HepG2 (cell line): Measurements from ENCODE around the gene TMTC2. TPM values are rescaled to one million over a fixed set of nuclear protein-coding genes. Genes with fewer than 3 reads are reported as not detected.

ENCODE experiments used
- ATAC-seq: fragments of 200-7000 bp; cut with Tn5 transposase; 3 replicates; pipeline ENCODE4 v1.9.1; 2020; ENCODE audit warnings: mild to moderate bottlenecking, moderate library complexity
- Bru-seq: library from RNA; stranded (reverse); fragments of 400-500 nt; gene quantifications from one replicate; lab custom pipeline; 2021; lab: Mats Ljungman, UMichigan
- BruChase-seq, 2 experiments: library from RNA; stranded (reverse); fragments of 400-500 nt; gene quantifications; one replicate each; lab custom pipeline; 2021; lab: Mats Ljungman, UMichigan
- BruUV-seq: library from RNA; stranded (reverse); fragments of 400-500 nt; replicated peaks from 2 replicates; lab custom pipeline; 2021; lab: Mats Ljungman, UMichigan
- CTCF ChIA-PET: fragments of 300-600 bp; formaldehyde crosslinking; extraction: SDS; loops from one replicate; lab custom pipeline; 2021; ENCODE audit warnings: low total read pairs, inconsistent platforms, low intra/inter-chr PET ratio; lab: Yijun Ruan, JAX
- POLR2A ChIA-PET: fragments of 350-600 bp; sonication (Branson Sonifier 250); formaldehyde crosslinking; loops from one replicate; lab custom pipeline; 2020; ENCODE audit warnings: antibody characterized with exemption, inconsistent platforms; lab: Yijun Ruan, JAX
- DNase-seq: peaks from one replicate; pipeline ENCODE4 v3.0.0-alpha.2; 2015; ENCODE audit warnings: low spot score
- FAIRE-seq: peaks from 3 replicates; lab custom pipeline; 2011; peaks lifted over from hg19 to GRCh38; lab: Jason Lieb, UNC
- H2AFZ ChIP-seq: one replicate; pipeline ENCODE4 v1.6.1; 2011; ENCODE audit warnings: low read length, inconsistent platforms
- H3K27ac ChIP-seq: fragments of 300-600 bp; 3 replicates; pipeline ENCODE4 v1.8.0; 2011; ENCODE audit warnings: mixed run types, mild to moderate bottlenecking, mixed read lengths, low read length, inconsistent platforms; ENCODE audit not compliant: insufficient read depth; ENCODE audit errors: extremely low read length
- H3K27me3 ChIP-seq, 2 experiments: fragments of 200-600 bp in 1 of 2; 2 replicates in 1 of 2; 3 replicates in 1 of 2; pipeline versions ENCODE4 v1.6.0 to v1.8.0; 2011; ENCODE audit warnings: low read length in 2 of 2, mild to moderate bottlenecking in 2 of 2, moderate library complexity in 2 of 2, inconsistent platforms in 1 of 2; ENCODE audit not compliant: insufficient read depth in 2 of 2, control insufficient read depth in 1 of 2
- H3K36me3 ChIP-seq, 2 experiments: fragments of 200-600 bp in 1 of 2; replicated peaks in 1 of 2; 2 replicates in 1 of 2; 3 replicates in 1 of 2; pipeline versions ENCODE4 v1.5.1 to v1.8.0; 2011; ENCODE audit warnings: low read length in 2 of 2, inconsistent platforms in 1 of 2; ENCODE audit not compliant: insufficient read depth in 2 of 2, control insufficient read depth in 1 of 2
- H3K4me1 ChIP-seq: 2 replicates; pipeline ENCODE4 v1.5.1; 2012; ENCODE audit warnings: low read length, inconsistent platforms; ENCODE audit not compliant: insufficient read depth
- H3K4me2 ChIP-seq: 2 replicates; pipeline ENCODE4 v1.6.0; 2011; ENCODE audit warnings: low read depth, low read length, inconsistent platforms
- H3K4me3 ChIP-seq, 3 experiments: fragments of 200-600 bp in 1 of 3; sonication (generic), shearing (Covaris generic) in 1 of 3; replicated peaks in 1 of 3; 2 replicates each; pipeline ENCODE4 v1.5.1; 2011 to 2016; ENCODE audit warnings: low read length in 3 of 3, inconsistent platforms in 2 of 3, low read depth in 2 of 3, mild to moderate bottlenecking in 2 of 3, control low read depth in 1 of 3, mixed read lengths in 1 of 3; ENCODE audit not compliant: insufficient read depth in 1 of 3
- H3K79me2 ChIP-seq: one replicate; pipeline ENCODE4 v1.6.1; 2011; ENCODE audit warnings: low read length, inconsistent platforms; ENCODE audit not compliant: insufficient read depth
- H3K9ac ChIP-seq: 2 replicates; pipeline ENCODE4 v1.6.0; 2011; ENCODE audit warnings: mild to moderate bottlenecking, low read depth, low read length, inconsistent platforms; ENCODE audit not compliant: insufficient read depth
- H3K9me3 ChIP-seq: 2 replicates; pipeline ENCODE4 v1.5.1; 2012; ENCODE audit warnings: mild to moderate bottlenecking, low read length
- H4K20me1 ChIP-seq: 2 replicates; pipeline ENCODE4 v1.6.0; 2011; ENCODE audit warnings: inconsistent platforms, mild to moderate bottlenecking, low read length, moderate library complexity; ENCODE audit not compliant: insufficient read depth
- AGO1 ChIP-seq: fragments of 200-400 bp; formaldehyde crosslinking; IDR thresholded peaks from 2 replicates; pipeline ENCODE4 v1.6.1; 2017; ENCODE audit warnings: mild to moderate bottlenecking, low read depth, low read length, moderate library complexity; ENCODE audit not compliant: poor library complexity, severe bottlenecking
- ELF3 ChIP-seq: IDR thresholded peaks from 2 replicates; pipeline ENCODE4 v1.6.1; 2016; ENCODE audit warnings: missing genetic modification reagents, missing compliant biosample characterization
- HNRNPL ChIP-seq: fragments of 200-400 bp; formaldehyde crosslinking; IDR thresholded peaks from 2 replicates; pipeline ENCODE4 v1.6.1; 2017; ENCODE audit warnings: mild to moderate bottlenecking, low read depth, low read length
- HOXA5 ChIP-seq: sonication (generic); formaldehyde crosslinking; IDR thresholded peaks from 2 replicates; pipeline ENCODE4 v1.4.0; 2020; ENCODE audit warnings: missing genetic modification reagents
- KLF16 ChIP-seq, 2 experiments: sonication (generic) in 1 of 2; formaldehyde crosslinking in 1 of 2; IDR thresholded peaks; 2 replicates each; pipeline versions ENCODE4 v1.6.1 to v1.8.0; 2016 to 2023; ENCODE audit warnings: missing genetic modification reagents in 2 of 2, missing compliant biosample characterization in 1 of 2
- LCORL ChIP-seq, 2 experiments: fragments of 450-650 bp in 1 of 2; sonication (generic) in 1 of 2; formaldehyde crosslinking in 1 of 2; IDR thresholded peaks; 2 replicates each; pipeline versions ENCODE4 v1.5.0 to v1.6.1; 2017 to 2020; ENCODE audit warnings: antibody characterized with exemption in 1 of 2, missing genetic modification reagents in 1 of 2
- MYC ChIP-seq: sonication (generic); formaldehyde crosslinking; IDR thresholded peaks from 2 replicates; pipeline ENCODE4 v1.9.0; 2021; ENCODE audit warnings: missing genetic modification reagents, borderline replicate concordance
- SUZ12 ChIP-seq: fragments of 150-350 bp; IDR thresholded peaks from 2 replicates; pipeline ENCODE4 v1.6.1; 2014; ENCODE audit warnings: low read depth, low read length
- TOPORS ChIP-seq: sonication (generic); formaldehyde crosslinking; IDR thresholded peaks from 2 replicates; pipeline ENCODE4 v1.8.0; 2023; ENCODE audit warnings: mild to moderate bottlenecking, missing genetic modification reagents
- ZMYM2 ChIP-seq: sonication (generic); formaldehyde crosslinking; IDR thresholded peaks from 2 replicates; pipeline ENCODE4 v1.8.0; 2022; ENCODE audit warnings: mild to moderate bottlenecking, missing genetic modification reagents
- ZNF549 ChIP-seq: sonication (generic); formaldehyde crosslinking; IDR thresholded peaks from 2 replicates; pipeline ENCODE4 v1.5.0; 2020; ENCODE audit warnings: missing genetic modification reagents
- ZNF619 ChIP-seq: sonication (generic); formaldehyde crosslinking; IDR thresholded peaks from 2 replicates; pipeline ENCODE4 v1.4.0; 2020; ENCODE audit warnings: mild to moderate bottlenecking, missing genetic modification reagents
- ZNF672 ChIP-seq: sonication (generic); formaldehyde crosslinking; IDR thresholded peaks from 2 replicates; pipeline ENCODE4 v1.8.1; 2022; ENCODE audit warnings: missing genetic modification reagents
- WGBS: methylation state at CpG from one replicate; pipeline ENCODE4 v1.1.6; 2017; ENCODE audit warnings: low lambda C conversion rate; 5-methylcytosine and 5-hydroxymethylcytosine counted together
- in situ Hi-C: cut with HindIII; loops from 2 replicates; pipeline ENCODE4 v1.10.0; 2017; ENCODE audit warnings: low pct_unique_long_range_greater_than_20kb; ENCODE audit not compliant: extremely low pct_ligation_motif_present
- intact Hi-C: fragments of 100-400 bp; cut with micrococcal nuclease; formaldehyde crosslinking; loops from one replicate; pipeline ENCODE4 v1.10.0; 2022; ENCODE audit not compliant: unreplicated experiment
- long read RNA-seq, 2 experiments: library from RNA in 1 of 2; library from polyadenylated mRNA in 1 of 2; stranded (forward) in 1 of 2; unstranded in 1 of 2; transcript quantifications; one replicate each; pipeline ENCODE4 v2.0.0, GENCODE V29; 2019 to 2022
- polyA minus RNA-seq, 3 experiments: library from RNA; depleted of rRNA, polyadenylated mRNA; stranded (reverse); fragments of >200 nt; gene quantifications; 2 replicates each; pipeline ENCODE4 v1.2.3, GENCODE V29; 2011; ENCODE audit warnings: low replicate concordance in 1 of 3
- polyA plus RNA-seq, 8 experiments: library from polyadenylated mRNA; depleted of rRNA in 3 of 8; stranded (reverse) in 7 of 8; unstranded in 1 of 8; fragments of >200 nt; fragmentation: Illumina TruSeq in 4 of 8; extraction: Trizol in 4 of 8; gene quantifications; 2 replicates each; pipeline versions ENCODE4 v1.2.1 to v1.2.3, GENCODE V29; 2011 to 2016; ENCODE audit warnings: low read depth in 4 of 8, missing spikeins in 1 of 8, mixed read lengths in 1 of 8; ENCODE audit not compliant: insufficient read depth in 1 of 8
- total RNA-seq, 5 experiments: library from RNA; depleted of rRNA; stranded (reverse); fragments of >200 nt; fragmentation: Illumina TruSeq; extraction: Trizol; gene quantifications; 2 replicates each; pipeline ENCODE4 v1.2.3, GENCODE V29; 2016; ENCODE audit warnings: low read depth in 1 of 5
- TF ChIP-seq, protein P1 (sequence below): sonication (generic); formaldehyde crosslinking; IDR thresholded peaks from 2 replicates; pipeline ENCODE4 v1.5.1; 2020; ENCODE audit warnings: missing genetic modification reagents, mild to moderate bottlenecking, borderline replicate concordance

TMTC2 gene
- total RNA-seq (2016; rRNA removed; fragmentation: Illumina TruSeq; extraction: Trizol), result 0.25 and 0.55 TPM in 2 replicates
- 0.91 and 1.2 TPM in 2 replicates for total RNA-seq (2016; cell fraction: cytosol; rRNA removed; fragmentation: Illumina TruSeq; extraction: Trizol; ENCODE audit: low read depth)
- total RNA-seq (2016; cell fraction: insoluble cytoplasmic fraction; rRNA removed; fragmentation: Illumina TruSeq; extraction: Trizol), result 0.42 and 0.65 TPM in 2 replicates
- 0.48 and 0.59 TPM in 2 replicates for total RNA-seq (2016; cell fraction: membrane; rRNA removed; fragmentation: Illumina TruSeq; extraction: Trizol)
- total RNA-seq (2016; cell fraction: nucleus; rRNA removed; fragmentation: Illumina TruSeq; extraction: Trizol), result 1.6 and 1.8 TPM in 2 replicates
- 0.63 and 0.76 TPM in 2 replicates for polyA plus RNA-seq (2011; rRNA removed)
- polyA plus RNA-seq (2011; cell fraction: cytosol; rRNA removed), result 0.25 and 0.50 TPM in 2 replicates
- polyA plus RNA-seq (2011; cell fraction: nucleus; rRNA removed), result 2.6 and 2.8 TPM in 2 replicates
- polyA plus RNA-seq (2012), result 0.28 and 0.37 TPM in 2 replicates
- 0.02 and 0.08 TPM in 2 replicates for polyA plus RNA-seq (2016; cell fraction: cytosol; fragmentation: Illumina TruSeq; extraction: Trizol; ENCODE audit: low read depth)
- 0.17 and 0.21 TPM in 2 replicates for polyA plus RNA-seq (2016; cell fraction: insoluble cytoplasmic fraction; fragmentation: Illumina TruSeq; extraction: Trizol; ENCODE audit: low read depth)
- 0.06 TPM in 1 of 2 replicates, not detected in the other for polyA plus RNA-seq (2016; cell fraction: membrane; fragmentation: Illumina TruSeq; extraction: Trizol; ENCODE audit: low read depth)
- polyA plus RNA-seq (2016; cell fraction: nucleus; fragmentation: Illumina TruSeq; extraction: Trizol; ENCODE audit: insufficient read depth, low read depth), result 0.47 and 0.68 TPM in 2 replicates
- 1.3 and 5.8 TPM in 2 replicates for polyA minus RNA-seq (2011; rRNA and poly(A)+ RNA removed; ENCODE audit: low replicate concordance)
- 0.62 and 0.69 TPM in 2 replicates for polyA minus RNA-seq (2011; cell fraction: cytosol; rRNA and poly(A)+ RNA removed)
- polyA minus RNA-seq (2011; cell fraction: nucleus; rRNA and poly(A)+ RNA removed), result 2.1 and 2.8 TPM in 2 replicates
- percentile 26 among the genes with signal in this experiment for Bru-seq, nascent RNA
- percentile 26 among the genes with signal in this experiment for BruChase-seq, experiment 1, labeled RNA remaining after a 6-hour chase
- BruChase-seq, experiment 2, labeled RNA remaining after a 2-hour chase, result percentile 27 among the genes with signal in this experiment
- long read RNA-seq, experiment 1, result 0 reads
- long read RNA-seq, experiment 2, partial matches to known transcripts, result 0 of 2 reads
- long read RNA-seq, experiment 2, other reads (novel, unspliced or antisense), result 2 of 2 reads

DNA sequence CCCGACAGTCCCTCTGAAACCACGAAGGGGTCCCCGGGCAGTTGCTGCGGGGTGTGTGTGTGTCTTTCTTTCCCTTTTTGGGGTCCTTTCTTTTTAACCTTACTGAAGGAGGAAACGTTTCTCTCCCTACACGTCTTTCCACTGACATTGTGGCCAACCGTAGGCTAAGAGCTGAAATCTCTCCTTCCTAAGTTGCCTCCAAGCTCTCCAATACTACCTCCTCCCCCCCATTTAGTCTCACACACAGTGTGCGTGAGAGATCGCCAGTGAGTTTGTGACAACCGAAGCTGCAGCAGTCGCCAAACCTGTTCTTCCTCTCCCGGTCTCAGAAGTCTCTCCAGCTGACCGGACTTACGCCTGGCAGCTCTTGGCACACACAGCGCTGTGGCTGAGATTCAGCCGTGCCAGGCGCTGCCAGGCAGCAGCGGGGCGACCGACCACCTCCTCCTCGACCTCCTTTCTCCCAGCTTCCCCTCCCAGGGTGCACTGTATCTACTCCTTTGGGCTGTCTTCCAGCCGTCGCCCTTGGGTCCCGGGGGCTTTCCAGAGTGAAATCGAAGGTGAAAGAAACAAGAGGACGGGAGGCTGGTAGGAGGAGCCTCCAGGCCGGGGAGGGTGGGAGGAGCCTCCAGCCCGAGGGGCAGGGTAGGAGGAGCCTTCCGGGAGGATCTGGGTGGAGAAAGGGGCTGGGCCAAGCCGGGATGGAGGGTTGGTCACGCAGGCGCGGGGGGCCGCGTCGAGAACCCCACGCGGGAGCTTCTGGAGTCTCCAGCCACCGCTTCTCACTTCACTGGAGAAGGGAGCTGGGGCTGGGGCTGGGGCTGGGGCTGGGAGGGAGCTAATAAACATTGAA, at the start of gene TMTC2:
Gene TMTC2 (plus strand): TSS at position 739 of the 853 bp plus-strand sequence.
- Histone ChIP-seq H3K36me3 (no peaks in the 10 kb centered on the region), H3K4me1 (peaks cover 19% of the 10 kb centered on the region), H3K4me3 (peak within 1 kb of the TSS; percentile 76 to 91 (median 82)), H3K9me3 (no peaks in the 10 kb centered on the region), H2AFZ (peak within 1 kb of the TSS; percentile 87), H4K20me1 (no peaks in the 10 kb centered on the region), H3K79me2 (no peaks in the 10 kb centered on the region), H3K27me3 (peaks cover 0 to 3% of the 10 kb centered on the region in 2 experiments; a peak in 2 of 5 replicates), H3K27ac (no peak within 1 kb of the TSS), H3K9ac (peak within 1 kb of the TSS; percentile 55; the same call in 1 of the 2 replicates), H3K4me2 (peak within 1 kb of the TSS; percentile 99)
- in situ Hi-C loops, result loop anchor here (5.0 to 25.0 kb wide), 2 partner anchors 1126 to 1821 kb away; no protein-coding TSS in a partner anchor
- intact Hi-C loops, result no loop called here
- DNase-seq, result peak; percentile 62
- FAIRE-seq, result peak; percentile 12
- no TSS peak for BruUV-seq
- peak; percentile 95 for ATAC-seq
- ChIA-PET POLR2A (interaction anchor here (2.4 kb wide), 1 partner anchor 51 kb away, joined by 8 read pairs; no protein-coding TSS in a partner anchor), CTCF (interaction anchor here (0.8 to 1.8 kb wide), 3 partner anchors 703 to 1817 kb away, joined by 3 to 8 read pairs (median 3); no protein-coding TSS in a partner anchor)
- under 1% methylated on average over 32 of the region's 39 CpGs for WGBS
- peak; percentile 20; the same call in 1 of the 2 replicates for TF ChIP-seq ELF3
- TF ChIP-seq TOPORS, result 0 out of 2 replicates have a peak, but pooled peaks have one; percentile 16
- peak; percentile 30 for TF ChIP-seq AGO1
- TF ChIP-seq MYC (CRISPR knock-in tag), result peak; percentile 36; the same call in 1 of the 2 replicates
- TF ChIP-seq HNRNPL, result peak; percentile 96
- no peak for TF ChIP-seq ZNF672 (CRISPR knock-in tag)
- 0 out of 2 replicates have a peak, but pooled peaks have one; percentile 44 for TF ChIP-seq HOXA5
- no peak for TF ChIP-seq LCORL (IDR thresholded peaks at IDR 0.05)
- TF ChIP-seq LCORL (CRISPR knock-in tag; IDR thresholded peaks at IDR 0.05), result peak; percentile 54; the same call in 1 of the 2 replicates
- TF ChIP-seq ZNF619 (CRISPR knock-in tag), result 0 out of 2 replicates have a peak, but pooled peaks have one; percentile 7
- TF ChIP-seq ZMYM2 (CRISPR knock-in tag), result no peak
- TF ChIP-seq SUZ12, result no peak
- TF ChIP-seq, protein P1, sequence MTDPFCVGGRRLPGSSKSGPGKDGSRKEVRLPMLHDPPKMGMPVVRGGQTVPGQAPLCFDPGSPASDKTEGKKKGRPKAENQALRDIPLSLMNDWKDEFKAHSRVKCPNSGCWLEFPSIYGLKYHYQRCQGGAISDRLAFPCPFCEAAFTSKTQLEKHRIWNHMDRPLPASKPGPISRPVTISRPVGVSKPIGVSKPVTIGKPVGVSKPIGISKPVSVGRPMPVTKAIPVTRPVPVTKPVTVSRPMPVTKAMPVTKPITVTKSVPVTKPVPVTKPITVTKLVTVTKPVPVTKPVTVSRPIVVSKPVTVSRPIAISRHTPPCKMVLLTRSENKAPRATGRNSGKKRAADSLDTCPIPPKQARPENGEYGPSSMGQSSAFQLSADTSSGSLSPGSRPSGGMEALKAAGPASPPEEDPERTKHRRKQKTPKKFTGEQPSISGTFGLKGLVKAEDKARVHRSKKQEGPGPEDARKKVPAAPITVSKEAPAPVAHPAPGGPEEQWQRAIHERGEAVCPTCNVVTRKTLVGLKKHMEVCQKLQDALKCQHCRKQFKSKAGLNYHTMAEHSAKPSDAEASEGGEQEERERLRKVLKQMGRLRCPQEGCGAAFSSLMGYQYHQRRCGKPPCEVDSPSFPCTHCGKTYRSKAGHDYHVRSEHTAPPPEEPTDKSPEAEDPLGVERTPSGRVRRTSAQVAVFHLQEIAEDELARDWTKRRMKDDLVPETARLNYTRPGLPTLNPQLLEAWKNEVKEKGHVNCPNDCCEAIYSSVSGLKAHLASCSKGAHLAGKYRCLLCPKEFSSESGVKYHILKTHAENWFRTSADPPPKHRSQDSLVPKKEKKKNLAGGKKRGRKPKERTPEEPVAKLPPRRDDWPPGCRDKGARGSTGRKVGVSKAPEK (CRISPR knock-in tag), result 0 out of 2 replicates have a peak, but pooled peaks have one; percentile 73
- TF ChIP-seq KLF16 (CRISPR knock-in tag; IDR thresholded peaks at IDR 0.05), result 0 out of 4 replicates have a peak, but pooled peaks of 1 of the 2 experiments have one; percentile 16
- TF ChIP-seq ZNF549 (CRISPR knock-in tag), result no peak
